Measurements from ENCODE around the gene MINDY1.
A peak's percentile ranks its signal among the peaks of the same experiment; 100 is the strongest.

Gene MINDY1

GRCh38 chr1:151011154-151011850, 4.6 kb upstream of the MINDY1 start:
- no peak for DNase-seq

DNA sequence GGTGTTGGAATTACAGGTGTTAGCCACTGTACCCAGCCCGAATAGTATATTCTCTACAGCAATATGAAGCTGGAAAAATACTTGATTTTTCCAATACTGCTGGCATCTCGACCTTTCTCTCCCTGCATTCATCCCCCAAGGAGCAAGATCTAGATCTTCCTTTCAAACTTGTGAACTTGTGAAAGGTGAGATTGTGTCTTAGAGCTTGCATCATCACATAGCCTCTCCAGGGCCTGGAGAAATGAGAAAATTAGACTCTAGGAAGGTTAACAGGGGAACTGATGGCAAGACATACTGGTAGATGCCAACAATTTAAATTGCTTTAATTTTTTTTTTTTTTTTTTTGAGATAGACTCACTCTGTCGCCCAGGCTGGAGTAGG, 3.6 kb upstream of the MINDY1 start:
- no peak for DNase-seq

GRCh38 chr1:151009674-151010345, 3.1 kb upstream of the MINDY1 start:
- DNase-seq, result no peak

DNA sequence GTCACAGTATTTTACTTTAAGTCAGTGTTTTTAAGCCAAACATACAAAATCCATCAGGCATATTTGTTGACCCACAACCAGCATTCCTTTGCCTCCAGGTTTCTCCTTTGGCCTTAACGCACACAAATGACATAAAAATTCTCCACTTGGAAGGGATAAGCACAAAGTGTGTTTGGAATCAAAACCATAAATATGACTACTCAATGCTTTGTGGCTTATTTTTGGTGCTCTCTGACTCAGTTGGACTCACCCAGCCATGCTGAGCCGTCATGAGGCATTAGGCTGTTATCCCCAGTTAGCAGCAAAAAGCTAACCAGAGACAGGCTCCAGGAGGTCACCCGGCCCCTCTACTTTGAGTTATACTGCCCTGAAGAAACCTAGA, 2.5 kb upstream of the MINDY1 start:
- no peak for DNase-seq

DNA sequence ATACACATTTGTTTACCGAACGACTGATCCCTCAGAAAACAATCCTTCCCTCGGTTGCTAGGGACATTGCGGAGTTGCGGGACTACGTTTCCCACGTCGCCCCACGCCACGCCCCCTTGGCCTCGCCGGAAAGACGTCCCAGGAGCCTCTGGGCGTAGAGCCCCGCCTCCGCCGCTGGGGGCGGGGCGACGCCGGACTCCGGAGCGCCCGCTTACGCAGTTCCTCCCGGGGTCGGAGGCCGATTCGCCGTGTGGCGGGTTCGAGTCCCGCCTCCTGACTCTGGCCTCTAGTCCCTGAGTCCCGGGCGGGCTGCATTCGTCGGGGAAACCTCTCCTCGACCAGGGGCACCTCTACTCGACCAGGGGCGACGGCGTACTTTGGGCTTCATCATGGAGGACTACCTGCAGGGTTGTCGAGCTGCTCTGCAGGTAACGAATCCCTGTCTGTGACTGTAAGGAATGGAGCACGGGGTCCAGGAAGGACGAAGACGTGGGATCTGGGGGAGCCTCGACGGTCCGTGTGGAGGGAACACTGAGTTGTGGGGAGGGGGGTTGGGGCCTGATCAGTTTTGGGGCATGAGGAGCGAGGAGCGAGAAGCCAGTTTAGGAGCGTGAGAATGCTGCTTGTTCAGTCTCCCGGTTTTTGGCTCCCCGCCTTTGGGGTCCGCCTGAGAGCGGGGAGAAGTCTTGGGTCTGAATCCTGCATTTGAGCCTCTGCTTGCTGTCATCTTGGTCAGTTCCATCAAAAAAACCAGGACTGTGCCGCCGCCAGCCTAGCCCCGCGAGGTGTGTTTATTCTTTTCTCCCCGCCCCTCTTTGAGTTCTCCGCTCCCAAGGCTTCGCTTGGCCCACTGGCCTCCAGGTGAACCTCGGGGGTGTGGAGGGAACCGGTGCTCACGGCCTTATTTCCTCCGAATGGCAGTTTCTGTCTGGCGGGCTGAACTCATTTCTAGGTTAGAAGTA, 1.8 kb upstream of the MINDY1 start, which contains the start of gene PRUNE1:
Gene PRUNE1 (plus strand): TSS at position 206 of the 962 bp plus-strand sequence. CDS start 184 bp downstream, at position 390.
- DNase-seq, result peak; percentile 98

GRCh38 chr1:151007853-151008243, 1.1 kb upstream of the MINDY1 start:
- DNase-seq, result no peak

- DNase-seq, result no peak
Measured at GRCh38 chr1:151005729-151006319, 878 bp downstream of the MINDY1 start.

DNA sequence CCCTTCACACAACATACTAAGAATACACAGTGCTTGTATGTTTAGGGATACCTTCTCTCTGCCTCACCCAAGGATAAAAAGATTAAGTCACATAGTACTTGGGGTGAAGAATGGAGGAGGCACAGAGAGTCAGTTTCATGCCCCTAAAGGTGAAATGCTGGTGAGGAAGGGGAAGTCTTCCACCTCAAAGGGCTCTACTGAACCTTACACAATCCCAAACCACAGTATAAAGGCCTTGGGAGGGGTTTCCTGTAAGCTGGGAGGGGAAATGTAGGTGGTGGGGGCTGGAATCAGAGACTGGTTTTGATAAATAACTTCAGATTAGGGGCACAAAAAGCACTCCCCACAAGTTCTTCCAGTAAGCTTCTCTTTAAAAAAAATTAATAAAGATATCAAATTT, 3.5 kb downstream of the MINDY1 start:
- DNase-seq, result no peak

- DNase-seq, result no peak
Measured at GRCh38 chr1:151002611-151003010, 4.1 kb downstream of the MINDY1 start.

GRCh38 chr1:151002051-151002450, 4.7 kb downstream of the MINDY1 start:
- DNase-seq, result no peak

DNA sequence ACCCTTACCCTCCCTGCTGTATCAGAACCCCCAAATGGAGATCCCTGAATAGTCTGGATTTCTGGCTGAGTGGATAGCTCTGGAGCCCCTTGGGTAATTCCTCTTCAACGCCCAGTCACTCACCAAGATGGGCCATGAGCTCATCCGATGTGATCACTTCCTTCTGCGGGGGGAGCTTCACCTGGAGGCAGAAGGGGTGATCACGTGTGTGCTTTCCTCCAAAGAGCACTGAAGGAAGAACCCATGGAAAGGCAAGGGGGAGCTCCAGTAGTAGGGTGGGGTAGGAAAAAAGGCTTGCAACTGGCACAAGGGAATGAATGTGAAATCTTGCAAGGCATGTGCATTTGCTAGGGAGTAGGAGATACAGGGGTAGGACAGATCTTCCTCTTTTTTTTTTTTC, 5.1 kb downstream of the MINDY1 start:
- no peak for DNase-seq

GRCh38 chr1:151000408-151000807, 6.3 kb downstream of the MINDY1 start:
- DNase-seq, result no peak

GRCh38 chr1:150999926-151000325, 6.8 kb downstream of the MINDY1 start:
- no peak for DNase-seq

DNA sequence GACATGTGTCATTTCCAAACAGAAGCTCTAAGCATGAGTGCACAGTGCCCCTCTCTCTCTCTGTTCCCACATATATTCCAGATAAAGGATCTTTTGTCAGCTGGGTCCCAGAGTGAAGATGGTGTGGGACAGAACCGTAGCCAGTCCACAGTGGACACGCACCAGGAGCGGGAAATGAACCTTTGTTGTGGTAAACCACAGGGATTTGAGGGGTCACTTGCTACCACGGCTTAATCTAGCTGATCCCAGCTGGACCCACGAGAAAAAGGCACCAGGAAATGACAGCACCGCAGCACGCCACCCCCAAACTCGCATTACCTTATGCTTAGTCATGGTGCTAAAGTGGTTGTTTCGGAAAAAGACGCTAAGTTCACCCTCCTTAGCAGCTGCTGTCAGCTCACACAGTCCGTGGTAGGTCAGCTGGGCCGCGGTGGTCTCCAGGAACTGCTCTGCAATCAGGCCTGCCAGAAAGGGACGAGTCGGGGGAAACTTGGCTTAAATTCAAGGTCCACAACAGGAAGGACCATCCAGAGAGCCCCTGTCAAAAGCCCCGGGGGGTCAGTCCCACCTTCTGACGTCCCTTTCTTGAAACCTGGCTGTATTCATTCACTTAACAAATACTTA, 7.5 kb downstream of the MINDY1 start:
- no peak for DNase-seq

GRCh38 chr1:150997949-150998348, 8.8 kb downstream of the MINDY1 start:
- no peak for DNase-seq

DNA sequence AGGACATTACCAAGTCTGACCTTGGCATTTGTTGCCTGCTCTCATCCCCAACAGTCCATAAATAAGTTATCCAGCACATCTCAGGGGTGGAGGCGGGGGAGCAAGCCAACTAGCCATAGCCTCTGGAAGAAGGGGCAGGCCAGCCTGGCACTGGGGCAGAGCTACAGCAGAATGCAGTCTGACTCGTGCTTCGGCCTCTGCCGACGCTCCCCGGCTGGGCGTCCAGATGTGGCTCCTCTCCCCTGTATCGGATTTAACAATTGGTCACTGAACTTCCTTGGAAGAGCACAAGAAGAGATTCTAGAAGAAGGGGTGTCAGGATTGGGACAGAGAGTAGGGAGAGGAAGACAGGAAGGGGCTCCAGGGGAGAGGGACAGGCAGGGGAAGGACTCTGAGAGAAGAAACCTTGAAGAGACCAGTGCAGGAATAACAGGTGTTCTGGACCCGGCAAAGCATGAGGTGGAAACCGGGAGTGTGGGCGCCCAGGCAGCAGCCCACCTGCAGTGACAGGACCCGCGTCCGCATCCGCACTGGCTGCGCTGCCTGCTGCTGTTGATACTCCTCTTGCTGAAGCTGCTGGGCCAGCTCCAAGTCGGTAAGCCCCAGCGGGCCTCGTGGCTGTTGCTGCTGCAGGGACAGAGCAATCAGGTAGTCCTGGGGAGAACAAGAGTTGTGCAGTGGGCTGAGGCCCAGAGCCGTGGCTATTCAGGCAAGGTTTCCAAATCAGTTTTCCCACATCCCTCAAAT, 9.4 kb downstream of the MINDY1 start:
- no peak for DNase-seq

DNA sequence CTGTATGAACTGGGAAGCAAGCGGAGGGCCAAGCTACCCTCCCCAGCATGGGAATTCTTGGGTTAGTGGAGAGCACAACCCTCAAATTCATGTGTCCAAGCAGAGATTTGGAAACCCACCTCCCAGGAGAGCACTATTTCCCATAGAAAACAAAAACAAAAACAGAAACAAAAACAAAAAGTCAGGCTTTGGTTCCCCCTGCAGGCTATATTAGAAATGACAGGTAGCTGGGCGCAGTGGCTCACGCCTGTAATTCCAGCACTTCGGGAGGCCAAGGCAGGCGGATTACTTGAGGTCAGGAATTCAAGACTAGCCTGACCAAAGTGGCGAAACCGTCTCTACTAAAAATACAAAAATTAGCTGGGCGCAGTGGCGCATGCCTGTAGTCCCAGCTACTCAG, 10.8 kb downstream of the MINDY1 start:
- peak; percentile 18 for DNase-seq

GRCh38 chr1:150995460-150995859, 11.2 kb downstream of the MINDY1 start:
- no peak for DNase-seq

GRCh38 chr1:150994248-150994647, 12.5 kb downstream of the MINDY1 start:
- DNase-seq, result no peak

- DNase-seq, result no peak
Measured at GRCh38 chr1:150992626-150993025, 14.1 kb downstream of the MINDY1 start.

DNA sequence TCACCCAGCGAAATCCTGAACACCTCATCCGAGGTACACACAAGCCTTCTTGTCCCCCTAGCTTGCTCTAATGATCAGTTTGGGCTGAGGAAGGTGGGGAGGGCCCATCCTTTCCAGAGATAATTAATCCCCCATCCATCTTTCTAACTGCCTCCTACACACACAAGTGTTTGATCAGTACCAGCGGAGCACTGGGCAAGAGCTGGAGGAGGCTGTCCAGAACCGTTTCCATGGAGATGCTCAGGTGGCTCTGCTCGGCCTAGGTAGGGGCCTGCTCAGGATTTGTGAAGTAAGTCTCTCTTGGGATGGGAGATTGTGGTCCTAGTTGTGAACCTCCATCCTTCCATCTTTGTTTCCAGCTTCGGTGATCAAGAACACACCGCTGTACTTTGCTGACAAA, 18.8 kb downstream of the MINDY1 start:
- DNase-seq, result no peak

All from CD4-positive, alpha-beta T cell treated with Interferon gamma for 1 hour (primary cell).